H9 (cell line): ENCODE measurements around the gene SLC23A3. TPM values are rescaled to one million over a fixed set of nuclear protein-coding genes. Genes with fewer than 3 reads are reported as not detected.

ENCODE experiments used
- DNase-seq: peaks from one replicate; pipeline ENCODE4 v3.0.0-alpha.2; 2017
- H2AFZ ChIP-seq: one replicate; pipeline ENCODE4 v1.6.1; 2013; ENCODE audit warnings: mild to moderate bottlenecking, low read length, control low read depth, moderate library complexity
- H2AK5ac ChIP-seq: 2 replicates; pipeline ENCODE4 v1.6.1; 2013; ENCODE audit warnings: low read length, control low read depth, mixed read lengths; ENCODE audit not compliant: insufficient read length
- H2BK120ac ChIP-seq: one replicate; pipeline ENCODE4 v1.6.1; 2013; ENCODE audit warnings: low read depth, mild to moderate bottlenecking, low read length, control low read depth, inconsistent platforms; ENCODE audit not compliant: poor library complexity, severe bottlenecking
- H2BK12ac ChIP-seq: 2 replicates; pipeline ENCODE4 v1.6.1; 2013; ENCODE audit warnings: low read length, control low read depth, mixed read lengths, low read depth; ENCODE audit not compliant: insufficient read length
- H2BK15ac ChIP-seq: 2 replicates; pipeline ENCODE4 v1.6.1; 2013; ENCODE audit warnings: low read depth, low read length, control low read depth
- H2BK20ac ChIP-seq: one replicate; pipeline ENCODE4 v1.6.1; 2013; ENCODE audit warnings: low read depth, mild to moderate bottlenecking, low read length, control low read depth, inconsistent platforms; ENCODE audit not compliant: poor library complexity, severe bottlenecking
- H2BK5ac ChIP-seq: 2 replicates; pipeline ENCODE4 v1.6.1; 2013; ENCODE audit warnings: low read length, control low read depth, mixed read lengths; ENCODE audit not compliant: insufficient read length
- H3K14ac ChIP-seq: 2 replicates; pipeline ENCODE4 v1.6.1; 2013; ENCODE audit warnings: low read length, control low read depth; ENCODE audit not compliant: insufficient read depth
- H3K18ac ChIP-seq: 2 replicates; pipeline ENCODE4 v1.6.1; 2013; ENCODE audit warnings: low read depth, mild to moderate bottlenecking, mixed read lengths, low read length, control low read depth; ENCODE audit not compliant: insufficient read length
- H3K23ac ChIP-seq: 2 replicates; pipeline ENCODE4 v1.6.1; 2013; ENCODE audit warnings: low read length, control low read depth, mixed read lengths, low read depth; ENCODE audit not compliant: insufficient read length
- H3K23me2 ChIP-seq: 2 replicates; pipeline ENCODE4 v1.6.1; 2013; ENCODE audit warnings: low read depth, mild to moderate bottlenecking, mixed read lengths, low read length, control low read depth; ENCODE audit not compliant: insufficient read length, poor library complexity, severe bottlenecking
- H3K27ac ChIP-seq: 2 replicates; pipeline ENCODE4 v1.5.1; 2013; ENCODE audit warnings: low read length, control low read depth, mixed read lengths, low read depth; ENCODE audit not compliant: insufficient read length
- H3K27me3 ChIP-seq: 2 replicates; pipeline ENCODE4 v1.6.1; 2013; ENCODE audit warnings: low read length, control low read depth, inconsistent platforms; ENCODE audit not compliant: insufficient read depth
- H3K4ac ChIP-seq: 2 replicates; pipeline ENCODE4 v1.6.1; 2013; ENCODE audit warnings: low read depth, mild to moderate bottlenecking, control low read depth, inconsistent platforms, low read length, moderate library complexity
- H3K4me1 ChIP-seq: 2 replicates; pipeline ENCODE4 v1.6.1; 2013; ENCODE audit warnings: low read length, control low read depth, inconsistent platforms; ENCODE audit not compliant: insufficient read depth
- H3K4me2 ChIP-seq: 2 replicates; pipeline ENCODE4 v1.6.1; 2013; ENCODE audit warnings: low read length, control low read depth, mixed read lengths; ENCODE audit not compliant: insufficient read length, insufficient read depth
- H3K56ac ChIP-seq: 2 replicates; pipeline ENCODE4 v1.6.1; 2013; ENCODE audit warnings: low read depth, mild to moderate bottlenecking, mixed read lengths, low read length, control low read depth; ENCODE audit not compliant: insufficient read length
- H3K79me1 ChIP-seq: 2 replicates; pipeline ENCODE4 v1.6.1; 2013; ENCODE audit warnings: low read depth, mild to moderate bottlenecking, moderate library complexity, low read length, control low read depth, inconsistent platforms; ENCODE audit not compliant: insufficient read depth, poor library complexity, severe bottlenecking
- H3K79me2 ChIP-seq: 2 replicates; pipeline ENCODE4 v1.6.1; 2013; ENCODE audit warnings: low read length, control low read depth, inconsistent platforms; ENCODE audit not compliant: insufficient read depth
- H3K9ac ChIP-seq: 2 replicates; pipeline ENCODE4 v1.6.1; 2013; ENCODE audit warnings: low read length, control low read depth, mixed read lengths; ENCODE audit not compliant: insufficient read length; ENCODE audit errors: extremely low read depth
- H3K9me3 ChIP-seq: one replicate; pipeline ENCODE4 v1.6.1; 2013; ENCODE audit warnings: low read depth, low read length, inconsistent platforms; ENCODE audit not compliant: control insufficient read depth
- H3T11ph ChIP-seq: one replicate; pipeline ENCODE4 v1.6.1; 2013; ENCODE audit warnings: mild to moderate bottlenecking, low read length, control low read depth, inconsistent platforms
- H4K20me1 ChIP-seq: one replicate; pipeline ENCODE4 v1.6.1; 2013; ENCODE audit not compliant: control insufficient read depth, insufficient read length, insufficient read depth
- H4K5ac ChIP-seq: 2 replicates; pipeline ENCODE4 v1.6.1; 2013; ENCODE audit warnings: low read depth, mild to moderate bottlenecking, mixed read lengths, low read length, control low read depth; ENCODE audit not compliant: insufficient read length
- H4K8ac ChIP-seq: replicated peaks from 2 replicates; pipeline ENCODE4 v1.6.1; 2013; ENCODE audit warnings: low read length, control low read depth, mixed read lengths, low read depth; ENCODE audit not compliant: insufficient read length
- H4K91ac ChIP-seq: 2 replicates; pipeline ENCODE4 v1.6.1; 2013; ENCODE audit warnings: low read depth, mild to moderate bottlenecking, moderate library complexity, mixed read lengths, low read length, control low read depth; ENCODE audit not compliant: insufficient read length
- H3K27ac Mint-ChIP-seq, 3 experiments: 2 replicates in 2 of 3; 3 replicates in 1 of 3; pipeline ENCODE4 v1.8.0; 2020 to 2021; ENCODE audit warnings: mixed read lengths in 3 of 3, mild to moderate bottlenecking in 1 of 3, moderate library complexity in 1 of 3
- H3K27me3 Mint-ChIP-seq: 2 replicates; pipeline ENCODE4 v1.8.0; 2021; ENCODE audit warnings: low read depth, mild to moderate bottlenecking, moderate library complexity, mixed read lengths
- H3K36me3 Mint-ChIP-seq, 3 experiments: 2 replicates in 2 of 3; 3 replicates in 1 of 3; pipeline ENCODE4 v1.8.0; 2020 to 2021; ENCODE audit warnings: low read depth in 3 of 3, mixed read lengths in 3 of 3; ENCODE audit not compliant: insufficient read depth in 1 of 3
- H3K4me1 Mint-ChIP-seq, 2 experiments: 2 replicates each; pipeline ENCODE4 v1.8.0; 2020; ENCODE audit warnings: mixed read lengths in 2 of 2
- H3K4me3 Mint-ChIP-seq, 2 experiments: 2 replicates in 1 of 2; 3 replicates in 1 of 2; pipeline ENCODE4 v1.8.0; 2020 to 2021; ENCODE audit warnings: mild to moderate bottlenecking in 2 of 2, mixed read lengths in 2 of 2, moderate library complexity in 1 of 2
- H3K9me3 Mint-ChIP-seq, 2 experiments: 2 replicates in 1 of 2; 3 replicates in 1 of 2; pipeline ENCODE4 v1.8.0; 2020; ENCODE audit warnings: mild to moderate bottlenecking in 2 of 2, mixed read lengths in 2 of 2, moderate library complexity in 1 of 2
- CTCF ChIP-seq: fragments of 200-600 bp; sonication (generic); conservative IDR thresholded peaks from 3 replicates; pipeline ENCODE4 v1.8.0; 2021; ENCODE audit warnings: antibody characterized with exemption, mild to moderate bottlenecking
- WGBS: extraction: QIAGEN DNeasy Blood & Tissue Kit; methylation state at CpG from one replicate; pipeline ENCODE4 v1.1.7; 2013; ENCODE audit warnings: missing lambda C conversion rate, low lambda C conversion rate, mixed read lengths; ENCODE audit not compliant: insufficient read length; ENCODE audit errors: extremely low coverage; 5-methylcytosine and 5-hydroxymethylcytosine counted together
- long read RNA-seq: library from polyadenylated mRNA; unstranded; transcript quantifications from one replicate; pipeline ENCODE4 v2.0.0, GENCODE V29; 2020
- total RNA-seq: library from RNA; stranded (reverse); gene quantifications from 2 replicates; pipeline ENCODE4 v1.2.1, GENCODE V29; 2021

SLC23A3 gene
- total RNA-seq, result 1.2 and 1.9 TPM in 2 replicates
- long read RNA-seq, result 0 reads

- H3K27ac ChIP-seq, result no peak within 1 kb of the TSS
- no peaks in the 10 kb centered on the region for H3K4me1 ChIP-seq
- H2BK5ac ChIP-seq, result no peak within 1 kb of the TSS
- no peak within 1 kb of the TSS for H4K91ac ChIP-seq
- no peak within 1 kb of the TSS for H2BK15ac ChIP-seq
- H2BK120ac ChIP-seq, result no peak within 1 kb of the TSS
- H3K23ac ChIP-seq, result no peak within 1 kb of the TSS
- no peak within 1 kb of the TSS for H3K9ac ChIP-seq
- DNase-seq, result no peak
- H3K9me3 Mint-ChIP-seq, result no peaks in the 10 kb centered on the region; a peak in 1 of 5 replicates
- peaks cover 2% of the 10 kb centered on the region for H3K23me2 ChIP-seq
- no peaks in the 10 kb centered on the region for H3K79me1 ChIP-seq
- H3K4me1 Mint-ChIP-seq, result peaks cover 0 to 4% of the 10 kb centered on the region in 2 experiments; a peak in 1 of 4 replicates
- no peak within 1 kb of the TSS for H3K18ac ChIP-seq
- WGBS, result no CpG with 5 or more reads among the region's 10 CpGs
- H3K9me3 ChIP-seq, result no peaks in the 10 kb centered on the region
- no peak within 1 kb of the TSS for H3T11ph ChIP-seq
- H3K14ac ChIP-seq, result no peak within 1 kb of the TSS
- H3K27ac Mint-ChIP-seq, result no peak within 1 kb of the TSS; a peak in 1 of 7 replicates
- no peak within 1 kb of the TSS for H3K4me3 Mint-ChIP-seq
- H2AFZ ChIP-seq, result no peak within 1 kb of the TSS
- no peaks in the 10 kb centered on the region; the same call in 1 of the 2 replicates for H3K27me3 Mint-ChIP-seq
- no peak within 1 kb of the TSS for H4K5ac ChIP-seq
- H3K4ac ChIP-seq, result no peak within 1 kb of the TSS
- H2BK12ac ChIP-seq, result no peak within 1 kb of the TSS
- H2AK5ac ChIP-seq, result no peak within 1 kb of the TSS
- no peak within 1 kb of the TSS for H2BK20ac ChIP-seq
- TF ChIP-seq CTCF, result no peak
- H3K27me3 ChIP-seq, result no peaks in the 10 kb centered on the region
- H4K20me1 ChIP-seq, result no peaks in the 10 kb centered on the region
- no peaks in the 10 kb centered on the region for H3K79me2 ChIP-seq
- no peak within 1 kb of the TSS for H4K8ac ChIP-seq
- H3K56ac ChIP-seq, result no peak within 1 kb of the TSS
- no peak within 1 kb of the TSS for H3K4me2 ChIP-seq
- H3K36me3 Mint-ChIP-seq, result peaks cover 8 to 26% (median 23%) of the 10 kb centered on the region in 3 experiments; a peak in 6 of 7 replicates
Observed at GRCh38 chr2:219169930-219170654, at the start of gene SLC23A3. Gene SLC23A3 (minus strand): TSS chr2:219170029. CDS start chr2:219169984, 45 bp downstream.
